LNCAP (cell line): ENCODE data around the gene TINAGL1.

Experiments
- TF ChIP-seq, protein P1 (sequence below): fragments of 450-650 bp; IDR thresholded peaks from 2 replicates; pipeline ENCODE4 v1.5.1; 2017; ENCODE audit warnings: mild to moderate bottlenecking

The TINAGL1 gene

GRCh38 chr1:31614414-31615005 lies 38.2 kb downstream of the TINAGL1 start:
- TF ChIP-seq, protein P1, sequence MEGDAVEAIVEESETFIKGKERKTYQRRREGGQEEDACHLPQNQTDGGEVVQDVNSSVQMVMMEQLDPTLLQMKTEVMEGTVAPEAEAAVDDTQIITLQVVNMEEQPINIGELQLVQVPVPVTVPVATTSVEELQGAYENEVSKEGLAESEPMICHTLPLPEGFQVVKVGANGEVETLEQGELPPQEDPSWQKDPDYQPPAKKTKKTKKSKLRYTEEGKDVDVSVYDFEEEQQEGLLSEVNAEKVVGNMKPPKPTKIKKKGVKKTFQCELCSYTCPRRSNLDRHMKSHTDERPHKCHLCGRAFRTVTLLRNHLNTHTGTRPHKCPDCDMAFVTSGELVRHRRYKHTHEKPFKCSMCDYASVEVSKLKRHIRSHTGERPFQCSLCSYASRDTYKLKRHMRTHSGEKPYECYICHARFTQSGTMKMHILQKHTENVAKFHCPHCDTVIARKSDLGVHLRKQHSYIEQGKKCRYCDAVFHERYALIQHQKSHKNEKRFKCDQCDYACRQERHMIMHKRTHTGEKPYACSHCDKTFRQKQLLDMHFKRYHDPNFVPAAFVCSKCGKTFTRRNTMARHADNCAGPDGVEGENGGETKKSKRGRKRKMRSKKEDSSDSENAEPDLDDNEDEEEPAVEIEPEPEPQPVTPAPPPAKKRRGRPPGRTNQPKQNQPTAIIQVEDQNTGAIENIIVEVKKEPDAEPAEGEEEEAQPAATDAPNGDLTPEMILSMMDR, result no peak

DNA sequence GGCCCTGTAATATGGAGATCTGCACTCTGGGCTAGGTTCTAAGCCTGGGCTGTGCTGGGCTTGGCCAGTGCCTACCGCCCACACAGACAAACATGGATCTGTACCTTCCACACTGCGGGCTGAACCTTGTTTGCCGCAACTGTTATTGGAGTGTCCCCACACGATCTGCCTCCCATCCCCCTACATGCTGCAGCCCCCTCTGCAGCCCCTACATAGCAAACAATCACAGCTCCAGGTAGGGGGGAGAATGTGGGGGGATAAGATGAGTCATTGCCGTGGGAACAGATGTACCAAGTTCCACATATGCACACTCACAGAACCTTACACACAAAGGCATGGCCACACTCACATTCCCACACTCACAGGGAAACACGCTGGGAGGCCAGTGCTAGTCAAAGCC lies 39.1 kb downstream of the TINAGL1 start:
- TF ChIP-seq, protein P1, result no peak

DNA sequence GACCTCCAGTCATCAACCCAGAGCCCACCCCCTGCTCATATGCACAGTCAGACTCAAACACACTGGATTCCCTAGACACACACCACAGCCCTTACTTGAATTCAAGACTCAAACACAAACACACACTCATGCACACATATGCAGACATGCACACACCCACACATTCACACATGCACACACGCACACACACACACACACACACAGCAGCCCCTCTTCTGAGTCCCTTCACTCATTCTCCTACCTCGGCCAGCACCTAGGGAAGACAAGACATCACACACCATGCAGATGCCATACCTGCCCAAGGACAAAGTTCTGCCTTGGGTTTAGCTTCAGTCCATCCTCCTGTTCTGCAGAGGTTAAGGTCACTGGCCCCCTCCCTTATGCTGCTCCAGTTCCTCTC lies 39.6 kb downstream of the TINAGL1 start:
- TF ChIP-seq, protein P1, result no peak

- TF ChIP-seq, protein P1, result no peak
Measured at GRCh38 chr1:31617218-31617915, 41.1 kb downstream of the TINAGL1 start, which contains the start of gene HCRTR1. Gene HCRTR1, plus strand, starts transcription at chr1:31617689. Its CDS starts 1,504 bp downstream, at chr1:31619193.

DNA sequence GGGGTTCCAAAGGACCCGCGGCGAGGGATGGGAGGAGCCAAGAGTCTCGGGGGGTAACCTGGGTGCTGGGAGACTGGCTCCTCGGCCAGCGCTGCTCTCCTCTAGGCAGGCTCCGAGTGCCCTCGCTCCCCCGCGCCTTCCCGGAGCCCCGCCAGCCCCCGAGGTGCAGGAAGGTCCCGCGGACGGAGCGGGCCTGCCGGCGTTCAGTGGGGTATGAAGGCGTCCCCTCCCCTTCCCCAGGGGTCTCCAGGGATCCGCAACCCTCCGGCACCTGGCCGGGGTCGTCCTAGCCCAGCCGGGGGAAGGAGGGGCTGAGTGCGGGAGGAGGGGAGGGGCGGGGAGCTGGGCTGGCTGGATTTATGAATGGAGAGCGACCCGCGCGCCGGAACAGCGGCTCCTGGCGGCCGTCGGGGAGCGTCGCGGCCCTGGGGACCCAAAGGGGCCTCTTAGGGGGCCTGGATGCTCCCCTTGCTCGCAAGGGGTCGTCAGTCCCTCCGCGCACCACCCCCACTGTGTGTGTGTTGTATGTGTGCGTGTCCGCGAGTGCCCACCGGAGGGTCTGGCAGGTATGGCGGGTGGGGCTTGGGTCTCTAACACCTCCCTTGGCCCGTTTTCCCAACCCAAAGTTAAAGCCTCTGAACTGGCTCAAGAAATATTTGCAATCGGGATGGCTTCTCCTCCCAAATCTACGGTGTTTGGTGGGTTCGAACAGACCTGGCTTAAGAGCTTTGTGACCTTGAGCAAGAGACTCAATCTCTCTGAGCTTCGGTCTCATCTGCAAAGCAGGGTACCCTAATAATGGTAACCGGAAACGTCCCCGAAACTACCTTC lies 41.8 kb downstream of the TINAGL1 start:
- TF ChIP-seq, protein P1, result peak; percentile 97

GRCh38 chr1:31618916-31619846 lies 42.9 kb downstream of the TINAGL1 start:
- TF ChIP-seq, protein P1, result no peak
